GM12801 (cell line): ENCODE measurements around the gene TBC1D30.

Experiments
- CTCF ChIP-seq: IDR thresholded peaks from one replicate; pipeline ENCODE4 v1.5.1; 2011; ENCODE audit warnings: control low read depth; ENCODE audit not compliant: insufficient read length; ENCODE audit errors: extremely low read depth

The TBC1D30 gene

GRCh38 chr12:64797156-64797555 lies 27.3 kb upstream of the TBC1D30 start:
- no peak for TF ChIP-seq CTCF

GRCh38 chr12:64798165-64798564 lies 26.3 kb upstream of the TBC1D30 start:
- TF ChIP-seq CTCF = no peak

- TF ChIP-seq CTCF = no peak
Observed at GRCh38 chr12:64800640-64801039, 23.8 kb upstream of the TBC1D30 start.

DNA sequence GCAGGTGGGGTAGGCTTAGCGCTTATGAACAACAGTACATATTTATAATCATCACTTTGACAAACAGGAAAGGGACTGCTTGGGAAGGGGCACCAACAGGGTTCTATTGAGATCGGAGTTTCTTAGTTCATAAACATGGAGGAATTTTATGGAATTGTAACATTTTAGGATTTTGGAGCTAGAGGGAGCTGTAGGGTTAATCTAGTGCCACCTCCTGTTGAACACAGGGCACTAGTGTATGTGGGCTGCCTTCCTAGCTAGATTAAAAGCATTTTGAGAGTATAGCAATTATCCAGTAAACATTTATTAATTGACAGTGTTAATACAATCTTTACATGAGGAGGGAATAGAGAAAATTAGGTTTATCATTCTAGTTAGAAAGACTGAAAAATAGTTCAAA lies 23.1 kb upstream of the TBC1D30 start:
- TF ChIP-seq CTCF = no peak

DNA sequence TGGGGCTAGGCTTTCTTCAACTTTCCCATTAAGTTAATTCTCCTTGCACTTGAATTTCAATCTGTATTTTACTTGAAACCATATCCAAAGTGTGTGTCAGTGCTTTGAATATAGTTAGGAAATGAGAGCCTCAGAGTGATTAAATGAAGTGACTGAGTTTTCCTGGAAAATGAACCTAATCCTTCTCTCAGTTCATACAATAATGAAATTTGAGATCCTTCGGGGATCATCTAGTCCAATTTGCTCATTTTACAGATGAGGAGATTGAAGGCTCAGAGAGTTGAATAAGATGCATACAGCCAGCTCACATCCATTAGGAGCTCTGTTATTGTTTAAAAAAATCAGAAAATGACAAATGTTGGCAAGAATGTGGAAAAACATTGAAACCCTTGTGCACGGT lies 18.3 kb upstream of the TBC1D30 start:
- TF ChIP-seq CTCF = no peak

GRCh38 chr12:64806593-64807460 lies 17.6 kb upstream of the TBC1D30 start:
- TF ChIP-seq CTCF = no peak

GRCh38 chr12:64808110-64808509 lies 16.3 kb upstream of the TBC1D30 start:
- TF ChIP-seq CTCF = no peak
